Measurements from ENCODE around the gene EXOSC3. TPM values are rescaled to one million over a fixed set of nuclear protein-coding genes. Genes with fewer than 3 reads are reported as not detected.

Gene EXOSC3
- total RNA-seq, 1 experiment from 2014 or later: 81.0 TPM

GRCh38 chr9:37761511-37761910 is 23.4 kb downstream of the EXOSC3 start:
- Histone ChIP-seq H2BK20ac (ENCODE audit: low read depth, low read length, poor library complexity, severe bottlenecking) (no peak overlapping the region), H3K27me3 (ENCODE audit: insufficient read depth, low read length) (no peaks in the 10 kb centered on the region), H3K9ac (ENCODE audit: extremely low read depth, insufficient read length, low read length) (no peak overlapping the region), H3K23ac (ENCODE audit: insufficient read length, low read depth, low read length) (no peak overlapping the region), H3K56ac (ENCODE audit: insufficient read length, low read depth, low read length) (no peak overlapping the region), H3K18ac (ENCODE audit: insufficient read length, low read depth, low read length) (no peak overlapping the region), H2AFZ (ENCODE audit: low read length) (no peak overlapping the region), H2AK5ac (ENCODE audit: insufficient read length, low read length) (no peak overlapping the region), H2BK12ac (ENCODE audit: insufficient read length, low read depth, low read length) (no peak overlapping the region), H3K4ac (ENCODE audit: low read depth, low read length) (no peak overlapping the region), H2BK5ac (ENCODE audit: insufficient read length, low read length) (no peak overlapping the region), H3T11ph (ENCODE audit: low read length) (no peak overlapping the region), H2BK15ac (ENCODE audit: low read depth, low read length) (no peak overlapping the region), H3K14ac (ENCODE audit: insufficient read depth, low read length) (no peak overlapping the region), H3K27ac (ENCODE audit: insufficient read length, low read depth, low read length) (no peak overlapping the region), H4K8ac (replicated peaks; ENCODE audit: insufficient read length, low read depth, low read length) (peak overlapping the region; percentile 43), H4K91ac (ENCODE audit: insufficient read length, low read depth, low read length) (no peak overlapping the region), H3K79me2 (ENCODE audit: insufficient read depth, low read length) (no peaks in the 10 kb centered on the region), H3K4me2 (ENCODE audit: insufficient read depth, insufficient read length, low read length) (no peak overlapping the region), H3K9me3 (ENCODE audit: control insufficient read depth, low read depth, low read length) (no peaks in the 10 kb centered on the region), H2BK120ac (ENCODE audit: low read depth, low read length, poor library complexity, severe bottlenecking) (no peak overlapping the region), H3K79me1 (ENCODE audit: insufficient read depth, low read depth, low read length, poor library complexity, severe bottlenecking) (no peaks in the 10 kb centered on the region), H3K4me1 (ENCODE audit: insufficient read depth, low read length) (no peaks in the 10 kb centered on the region), H4K20me1 (ENCODE audit: control insufficient read depth, insufficient read depth, insufficient read length) (no peaks in the 10 kb centered on the region), H4K5ac (ENCODE audit: insufficient read length, low read depth, low read length) (no peak overlapping the region), H3K23me2 (ENCODE audit: insufficient read length, low read depth, low read length, poor library complexity, severe bottlenecking) (no peaks in the 10 kb centered on the region)
- peaks cover 3 to 4% of the 10 kb centered on the region in 2 experiments; a peak in 2 of 5 replicates for H3K9me3 Mint-ChIP-seq
- H3K36me3 Mint-ChIP-seq (ENCODE audit: insufficient read depth in 1 of 3, low read depth in 3 of 3): peaks cover 6 to 15% (median 12%) of the 10 kb centered on the region in 3 experiments; a peak in 6 of 7 replicates
- no CpG with 5 or more reads among the region's 3 CpGs for WGBS (ENCODE audit: extremely low coverage, insufficient read length, low lambda C conversion rate)
- no peak for DNase-seq
- no peak for TF ChIP-seq CTCF (conservative IDR thresholded peaks at IDR 0.05)
- no peaks in the 10 kb centered on the region for H3K27me3 Mint-ChIP-seq (ENCODE audit: low read depth)
- no peak overlapping the region; a peak in 1 of 5 replicates for H3K4me3 Mint-ChIP-seq
- peak overlapping the region in 1 of 3 experiments; percentile 21; a peak in 1 of 7 replicates for H3K27ac Mint-ChIP-seq
- no peaks in the 10 kb centered on the region for H3K4me1 Mint-ChIP-seq
